ENCODE results near the gene ENDOD1.

ENDOD1 gene

GRCh38 chr11:95144313-95145235, 54.9 kb downstream of the ENDOD1 start:
- no peak for DNase-seq

GRCh38 chr11:95145430-95146060, 55.9 kb downstream of the ENDOD1 start:
- DNase-seq, result no peak

GRCh38 chr11:95147364-95147905, 57.8 kb downstream of the ENDOD1 start:
- peak in 1 of 2 experiments; percentile 23 for DNase-seq

GRCh38 chr11:95148406-95148805, 58.8 kb downstream of the ENDOD1 start:
- no peak for DNase-seq

GRCh38 chr11:95148938-95149337, 59.3 kb downstream of the ENDOD1 start:
- no peak for DNase-seq

- no peak for DNase-seq
Measured at GRCh38 chr11:95149651-95150364, 60.2 kb downstream of the ENDOD1 start.

GRCh38 chr11:95150956-95151684, 61.5 kb downstream of the ENDOD1 start:
- peak; percentile 83 to 86 for DNase-seq

GRCh38 chr11:95152876-95153856, 63.5 kb downstream of the ENDOD1 start:
- no peak for DNase-seq

- no peak for DNase-seq
Measured at GRCh38 chr11:95153857-95154246, 64.2 kb downstream of the ENDOD1 start.

GRCh38 chr11:95154514-95154913, 64.9 kb downstream of the ENDOD1 start:
- peak; percentile 31 to 55 for DNase-seq

- DNase-seq, result no peak
Measured at GRCh38 chr11:95155385-95155784, 65.7 kb downstream of the ENDOD1 start.

- no peak for DNase-seq
Measured at GRCh38 chr11:95156133-95156721, 66.6 kb downstream of the ENDOD1 start.

GRCh38 chr11:95156916-95157541, 67.4 kb downstream of the ENDOD1 start:
- DNase-seq, result no peak

- no peak for DNase-seq
Measured at GRCh38 chr11:95157824-95158223, 68.2 kb downstream of the ENDOD1 start.

- no peak for DNase-seq
Measured at GRCh38 chr11:95161248-95161647, 71.6 kb downstream of the ENDOD1 start.

- DNase-seq, result no peak
Measured at GRCh38 chr11:95163106-95163505, 73.5 kb downstream of the ENDOD1 start.

- no peak for DNase-seq
Measured at GRCh38 chr11:95165638-95166037, 76.0 kb downstream of the ENDOD1 start.

GRCh38 chr11:95166781-95167180, 77.1 kb downstream of the ENDOD1 start:
- no peak for DNase-seq

- DNase-seq, result no peak
Measured at GRCh38 chr11:95170294-95170693, 80.6 kb downstream of the ENDOD1 start.

- DNase-seq, result no peak
Measured at GRCh38 chr11:95175818-95176380, 86.3 kb downstream of the ENDOD1 start.
